Measurements from ENCODE around the gene ZNF579.

The ZNF579 gene

GRCh38 chr19:55611300-55611982 lies 30.8 kb upstream of the ZNF579 start:
- no peak for DNase-seq

GRCh38 chr19:55609326-55609725 lies 28.7 kb upstream of the ZNF579 start:
- DNase-seq = no peak

GRCh38 chr19:55606817-55607216 lies 26.2 kb upstream of the ZNF579 start:
- no peak for DNase-seq

GRCh38 chr19:55606471-55606787 lies 25.8 kb upstream of the ZNF579 start:
- DNase-seq = no peak

- peak; percentile 62 for DNase-seq
These were observed 25.2 kb upstream of the ZNF579 start, which contains the start of gene ZNF865 for GRCh38 chr19:55605637-55606470. TSS of gene ZNF865 (plus strand) at chr19:55605647. CDS start at chr19:55613619, 7,972 bp downstream.

- DNase-seq = peak; percentile 85
These were observed 24.6 kb upstream of the ZNF579 start for GRCh38 chr19:55605207-55605636.

GRCh38 chr19:55603581-55604292 lies 23.1 kb upstream of the ZNF579 start:
- no peak for DNase-seq

- DNase-seq = no peak
These were observed 22.5 kb upstream of the ZNF579 start for GRCh38 chr19:55603115-55603514.

GRCh38 chr19:55602104-55603001 lies 21.7 kb upstream of the ZNF579 start:
- no peak for DNase-seq

- no peak for DNase-seq
These were observed 20.4 kb upstream of the ZNF579 start for GRCh38 chr19:55601084-55601483.

GRCh38 chr19:55600662-55601028 lies 20.0 kb upstream of the ZNF579 start:
- DNase-seq = no peak

- DNase-seq = peak; percentile 91
These were observed 19.4 kb upstream of the ZNF579 start, which contains the start of gene ZNF524 for GRCh38 chr19:55599842-55600661. TSS of gene ZNF524 (plus strand) at chr19:55600288. CDS start at chr19:55602113, 1,825 bp downstream.

GRCh38 chr19:55599468-55599841 lies 18.8 kb upstream of the ZNF579 start, which contains the start of gene FIZ1:
TSS of gene FIZ1 (minus strand) at chr19:55599517. CDS start at chr19:55597865, 1,652 bp downstream.
- DNase-seq = peak; percentile 91

- DNase-seq = peak; percentile 88
These were observed 18.2 kb upstream of the ZNF579 start for GRCh38 chr19:55598719-55599467.

GRCh38 chr19:55598034-55598433 lies 17.4 kb upstream of the ZNF579 start:
- no peak for DNase-seq

- no peak for DNase-seq
These were observed 16.9 kb upstream of the ZNF579 start for GRCh38 chr19:55597501-55597921.

GRCh38 chr19:55596304-55596703 lies 15.7 kb upstream of the ZNF579 start:
- DNase-seq = no peak

GRCh38 chr19:55594996-55595545 lies 14.4 kb upstream of the ZNF579 start:
- no peak for DNase-seq

GRCh38 chr19:55593096-55593772 lies 12.6 kb upstream of the ZNF579 start:
- no peak for DNase-seq
